Cardiac fibroblast (primary cell): ENCODE measurements around the gene EEF2KMT.

ENCODE experiments used
- DNase-seq, 2 donors: peaks; one replicate each; pipeline versions ENCODE4 v3.0.0 to v3.0.0-alpha.2; 2010; ENCODE audit warnings: low read depth in 2 of 2
- H3K4me3 ChIP-seq, 2 donors: replicated peaks in 1 of 2; 1 replicate in 1 of 2; 2 replicates in 1 of 2; pipeline ENCODE4 v1.5.1; 2011; ENCODE audit warnings: low read depth in 2 of 2, low read length in 2 of 2, mild to moderate bottlenecking in 2 of 2, moderate library complexity in 1 of 2
- TF ChIP-seq, protein P1 (sequence below): IDR thresholded peaks from one replicate; pipeline ENCODE4 v1.5.1; 2011; ENCODE audit warnings: low read depth, mild to moderate bottlenecking, low read length, inconsistent platforms

EEF2KMT gene

GRCh38 chr16:5036228-5037156 lies 61.1 kb downstream of the EEF2KMT start:
- no peak overlapping the region for H3K4me3 ChIP-seq
- TF ChIP-seq, protein P1, sequence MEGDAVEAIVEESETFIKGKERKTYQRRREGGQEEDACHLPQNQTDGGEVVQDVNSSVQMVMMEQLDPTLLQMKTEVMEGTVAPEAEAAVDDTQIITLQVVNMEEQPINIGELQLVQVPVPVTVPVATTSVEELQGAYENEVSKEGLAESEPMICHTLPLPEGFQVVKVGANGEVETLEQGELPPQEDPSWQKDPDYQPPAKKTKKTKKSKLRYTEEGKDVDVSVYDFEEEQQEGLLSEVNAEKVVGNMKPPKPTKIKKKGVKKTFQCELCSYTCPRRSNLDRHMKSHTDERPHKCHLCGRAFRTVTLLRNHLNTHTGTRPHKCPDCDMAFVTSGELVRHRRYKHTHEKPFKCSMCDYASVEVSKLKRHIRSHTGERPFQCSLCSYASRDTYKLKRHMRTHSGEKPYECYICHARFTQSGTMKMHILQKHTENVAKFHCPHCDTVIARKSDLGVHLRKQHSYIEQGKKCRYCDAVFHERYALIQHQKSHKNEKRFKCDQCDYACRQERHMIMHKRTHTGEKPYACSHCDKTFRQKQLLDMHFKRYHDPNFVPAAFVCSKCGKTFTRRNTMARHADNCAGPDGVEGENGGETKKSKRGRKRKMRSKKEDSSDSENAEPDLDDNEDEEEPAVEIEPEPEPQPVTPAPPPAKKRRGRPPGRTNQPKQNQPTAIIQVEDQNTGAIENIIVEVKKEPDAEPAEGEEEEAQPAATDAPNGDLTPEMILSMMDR: no peak
- DNase-seq: peak; percentile 29 to 75

GRCh38 chr16:5035909-5036227 lies 61.7 kb downstream of the EEF2KMT start:
- DNase-seq: no peak
- TF ChIP-seq, protein P1: no peak
- no peak overlapping the region for H3K4me3 ChIP-seq
